Ovary (tissue), 3 donors: ENCODE results near the gene SNAPC1.

Experiments
- POLR2A ChIP-seq: fragments of 450-650 bp; IDR thresholded peaks from one replicate; pipeline ENCODE4 v1.6.1; 2017; ENCODE audit warnings: antibody characterized with exemption, mild to moderate bottlenecking, moderate library complexity
- TF ChIP-seq, protein P1 (sequence below), 3 donors: fragments of 450-650 bp in 2 of 3; fragments of 200-600 bp in 1 of 3; IDR thresholded peaks; one replicate each; pipeline versions ENCODE4 v1.5.1 to v1.8.0; 2016 to 2022; ENCODE audit warnings: antibody characterized with exemption in 3 of 3, mild to moderate bottlenecking in 1 of 3
- donor health status: DM: no; HTN: no; CAD: no.

DNA sequence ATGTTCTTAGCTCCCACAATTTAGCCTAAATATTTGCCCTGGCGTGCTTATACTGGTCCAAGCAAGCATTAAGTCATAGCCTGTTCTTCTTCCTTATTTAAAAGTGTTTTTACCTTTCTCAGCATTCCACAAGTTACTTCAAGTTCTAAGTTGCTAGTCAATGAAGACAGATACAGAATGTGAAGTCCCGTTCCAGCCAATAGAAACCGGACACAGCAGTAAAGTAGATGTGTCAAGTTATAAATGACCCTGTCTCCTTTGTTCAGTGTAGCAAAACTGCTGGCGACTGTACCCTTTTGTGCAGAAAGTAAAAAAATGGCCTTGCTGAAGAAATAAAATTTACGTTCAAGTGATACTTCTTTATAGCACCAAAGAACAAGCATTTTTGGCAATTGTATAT, 3.9 kb downstream of the SNAPC1 start:
- TF ChIP-seq POLR2A = no peak
- TF ChIP-seq, protein P1, sequence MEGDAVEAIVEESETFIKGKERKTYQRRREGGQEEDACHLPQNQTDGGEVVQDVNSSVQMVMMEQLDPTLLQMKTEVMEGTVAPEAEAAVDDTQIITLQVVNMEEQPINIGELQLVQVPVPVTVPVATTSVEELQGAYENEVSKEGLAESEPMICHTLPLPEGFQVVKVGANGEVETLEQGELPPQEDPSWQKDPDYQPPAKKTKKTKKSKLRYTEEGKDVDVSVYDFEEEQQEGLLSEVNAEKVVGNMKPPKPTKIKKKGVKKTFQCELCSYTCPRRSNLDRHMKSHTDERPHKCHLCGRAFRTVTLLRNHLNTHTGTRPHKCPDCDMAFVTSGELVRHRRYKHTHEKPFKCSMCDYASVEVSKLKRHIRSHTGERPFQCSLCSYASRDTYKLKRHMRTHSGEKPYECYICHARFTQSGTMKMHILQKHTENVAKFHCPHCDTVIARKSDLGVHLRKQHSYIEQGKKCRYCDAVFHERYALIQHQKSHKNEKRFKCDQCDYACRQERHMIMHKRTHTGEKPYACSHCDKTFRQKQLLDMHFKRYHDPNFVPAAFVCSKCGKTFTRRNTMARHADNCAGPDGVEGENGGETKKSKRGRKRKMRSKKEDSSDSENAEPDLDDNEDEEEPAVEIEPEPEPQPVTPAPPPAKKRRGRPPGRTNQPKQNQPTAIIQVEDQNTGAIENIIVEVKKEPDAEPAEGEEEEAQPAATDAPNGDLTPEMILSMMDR (IDR thresholded peaks at IDR 0.05) = no peak
